H9 (cell line): Measurements from ENCODE around the gene SLC7A11. TPM values are rescaled to one million over a fixed set of nuclear protein-coding genes. Genes with fewer than 3 reads are reported as not detected.

ENCODE experiments used
- DNase-seq: peaks from one replicate; pipeline ENCODE4 v3.0.0-alpha.2; 2017
- H2AFZ ChIP-seq: one replicate; pipeline ENCODE4 v1.6.1; 2013; ENCODE audit warnings: mild to moderate bottlenecking, low read length, control low read depth, moderate library complexity
- H2AK5ac ChIP-seq: 2 replicates; pipeline ENCODE4 v1.6.1; 2013; ENCODE audit warnings: low read length, control low read depth, mixed read lengths; ENCODE audit not compliant: insufficient read length
- H2BK120ac ChIP-seq: one replicate; pipeline ENCODE4 v1.6.1; 2013; ENCODE audit warnings: low read depth, mild to moderate bottlenecking, low read length, control low read depth, inconsistent platforms; ENCODE audit not compliant: poor library complexity, severe bottlenecking
- H2BK12ac ChIP-seq: 2 replicates; pipeline ENCODE4 v1.6.1; 2013; ENCODE audit warnings: low read length, control low read depth, mixed read lengths, low read depth; ENCODE audit not compliant: insufficient read length
- H2BK15ac ChIP-seq: 2 replicates; pipeline ENCODE4 v1.6.1; 2013; ENCODE audit warnings: low read depth, low read length, control low read depth
- H2BK20ac ChIP-seq: one replicate; pipeline ENCODE4 v1.6.1; 2013; ENCODE audit warnings: low read depth, mild to moderate bottlenecking, low read length, control low read depth, inconsistent platforms; ENCODE audit not compliant: poor library complexity, severe bottlenecking
- H2BK5ac ChIP-seq: 2 replicates; pipeline ENCODE4 v1.6.1; 2013; ENCODE audit warnings: low read length, control low read depth, mixed read lengths; ENCODE audit not compliant: insufficient read length
- H3K14ac ChIP-seq: 2 replicates; pipeline ENCODE4 v1.6.1; 2013; ENCODE audit warnings: low read length, control low read depth; ENCODE audit not compliant: insufficient read depth
- H3K18ac ChIP-seq: 2 replicates; pipeline ENCODE4 v1.6.1; 2013; ENCODE audit warnings: low read depth, mild to moderate bottlenecking, mixed read lengths, low read length, control low read depth; ENCODE audit not compliant: insufficient read length
- H3K23ac ChIP-seq: 2 replicates; pipeline ENCODE4 v1.6.1; 2013; ENCODE audit warnings: low read length, control low read depth, mixed read lengths, low read depth; ENCODE audit not compliant: insufficient read length
- H3K23me2 ChIP-seq: 2 replicates; pipeline ENCODE4 v1.6.1; 2013; ENCODE audit warnings: low read depth, mild to moderate bottlenecking, mixed read lengths, low read length, control low read depth; ENCODE audit not compliant: insufficient read length, poor library complexity, severe bottlenecking
- H3K27ac ChIP-seq: 2 replicates; pipeline ENCODE4 v1.5.1; 2013; ENCODE audit warnings: low read length, control low read depth, mixed read lengths, low read depth; ENCODE audit not compliant: insufficient read length
- H3K27me3 ChIP-seq: 2 replicates; pipeline ENCODE4 v1.6.1; 2013; ENCODE audit warnings: low read length, control low read depth, inconsistent platforms; ENCODE audit not compliant: insufficient read depth
- H3K4ac ChIP-seq: 2 replicates; pipeline ENCODE4 v1.6.1; 2013; ENCODE audit warnings: low read depth, mild to moderate bottlenecking, control low read depth, inconsistent platforms, low read length, moderate library complexity
- H3K4me1 ChIP-seq: 2 replicates; pipeline ENCODE4 v1.6.1; 2013; ENCODE audit warnings: low read length, control low read depth, inconsistent platforms; ENCODE audit not compliant: insufficient read depth
- H3K4me2 ChIP-seq: 2 replicates; pipeline ENCODE4 v1.6.1; 2013; ENCODE audit warnings: low read length, control low read depth, mixed read lengths; ENCODE audit not compliant: insufficient read length, insufficient read depth
- H3K56ac ChIP-seq: 2 replicates; pipeline ENCODE4 v1.6.1; 2013; ENCODE audit warnings: low read depth, mild to moderate bottlenecking, mixed read lengths, low read length, control low read depth; ENCODE audit not compliant: insufficient read length
- H3K79me1 ChIP-seq: 2 replicates; pipeline ENCODE4 v1.6.1; 2013; ENCODE audit warnings: low read depth, mild to moderate bottlenecking, moderate library complexity, low read length, control low read depth, inconsistent platforms; ENCODE audit not compliant: insufficient read depth, poor library complexity, severe bottlenecking
- H3K79me2 ChIP-seq: 2 replicates; pipeline ENCODE4 v1.6.1; 2013; ENCODE audit warnings: low read length, control low read depth, inconsistent platforms; ENCODE audit not compliant: insufficient read depth
- H3K9ac ChIP-seq: 2 replicates; pipeline ENCODE4 v1.6.1; 2013; ENCODE audit warnings: low read length, control low read depth, mixed read lengths; ENCODE audit not compliant: insufficient read length; ENCODE audit errors: extremely low read depth
- H3K9me3 ChIP-seq: one replicate; pipeline ENCODE4 v1.6.1; 2013; ENCODE audit warnings: low read depth, low read length, inconsistent platforms; ENCODE audit not compliant: control insufficient read depth
- H3T11ph ChIP-seq: one replicate; pipeline ENCODE4 v1.6.1; 2013; ENCODE audit warnings: mild to moderate bottlenecking, low read length, control low read depth, inconsistent platforms
- H4K20me1 ChIP-seq: one replicate; pipeline ENCODE4 v1.6.1; 2013; ENCODE audit not compliant: control insufficient read depth, insufficient read length, insufficient read depth
- H4K5ac ChIP-seq: 2 replicates; pipeline ENCODE4 v1.6.1; 2013; ENCODE audit warnings: low read depth, mild to moderate bottlenecking, mixed read lengths, low read length, control low read depth; ENCODE audit not compliant: insufficient read length
- H4K8ac ChIP-seq: replicated peaks from 2 replicates; pipeline ENCODE4 v1.6.1; 2013; ENCODE audit warnings: low read length, control low read depth, mixed read lengths, low read depth; ENCODE audit not compliant: insufficient read length
- H4K91ac ChIP-seq: 2 replicates; pipeline ENCODE4 v1.6.1; 2013; ENCODE audit warnings: low read depth, mild to moderate bottlenecking, moderate library complexity, mixed read lengths, low read length, control low read depth; ENCODE audit not compliant: insufficient read length
- H3K27ac Mint-ChIP-seq, 3 experiments: 2 replicates in 2 of 3; 3 replicates in 1 of 3; pipeline ENCODE4 v1.8.0; 2020 to 2021; ENCODE audit warnings: mixed read lengths in 3 of 3, mild to moderate bottlenecking in 1 of 3, moderate library complexity in 1 of 3
- H3K27me3 Mint-ChIP-seq: 2 replicates; pipeline ENCODE4 v1.8.0; 2021; ENCODE audit warnings: low read depth, mild to moderate bottlenecking, moderate library complexity, mixed read lengths
- H3K36me3 Mint-ChIP-seq, 3 experiments: 2 replicates in 2 of 3; 3 replicates in 1 of 3; pipeline ENCODE4 v1.8.0; 2020 to 2021; ENCODE audit warnings: low read depth in 3 of 3, mixed read lengths in 3 of 3; ENCODE audit not compliant: insufficient read depth in 1 of 3
- H3K4me1 Mint-ChIP-seq, 2 experiments: 2 replicates each; pipeline ENCODE4 v1.8.0; 2020; ENCODE audit warnings: mixed read lengths in 2 of 2
- H3K4me3 Mint-ChIP-seq, 2 experiments: 2 replicates in 1 of 2; 3 replicates in 1 of 2; pipeline ENCODE4 v1.8.0; 2020 to 2021; ENCODE audit warnings: mild to moderate bottlenecking in 2 of 2, mixed read lengths in 2 of 2, moderate library complexity in 1 of 2
- H3K9me3 Mint-ChIP-seq, 2 experiments: 2 replicates in 1 of 2; 3 replicates in 1 of 2; pipeline ENCODE4 v1.8.0; 2020; ENCODE audit warnings: mild to moderate bottlenecking in 2 of 2, mixed read lengths in 2 of 2, moderate library complexity in 1 of 2
- WGBS: extraction: QIAGEN DNeasy Blood & Tissue Kit; methylation state at CpG from one replicate; pipeline ENCODE4 v1.1.7; 2013; ENCODE audit warnings: missing lambda C conversion rate, low lambda C conversion rate, mixed read lengths; ENCODE audit not compliant: insufficient read length; ENCODE audit errors: extremely low coverage; 5-methylcytosine and 5-hydroxymethylcytosine counted together
- total RNA-seq: library from RNA; stranded (reverse); gene quantifications from 2 replicates; pipeline ENCODE4 v1.2.1, GENCODE V29; 2021
- TF ChIP-seq, protein P1 (sequence below): fragments of 200-600 bp; sonication (generic); conservative IDR thresholded peaks from 3 replicates; pipeline ENCODE4 v1.8.0; 2021; ENCODE audit warnings: antibody characterized with exemption, mild to moderate bottlenecking

SLC7A11 gene
- total RNA-seq, 1 experiment from 2014 or later: 19.8 TPM

DNA sequence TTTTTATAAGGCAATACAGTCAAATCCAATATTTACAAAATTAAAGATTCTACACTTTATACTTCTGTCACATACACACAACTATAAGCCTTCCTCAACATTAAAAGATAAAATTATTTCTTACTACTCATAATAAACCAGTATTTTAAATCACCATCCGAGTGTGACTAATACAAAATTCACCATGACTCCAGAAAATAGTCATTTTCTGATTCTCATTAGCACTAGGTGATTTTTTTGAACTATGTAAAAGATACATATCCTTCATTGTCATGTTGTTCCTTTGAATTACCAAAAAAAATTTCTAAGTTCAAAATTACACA lies 646 bp upstream of the SLC7A11 start:
- H3K27me3 Mint-ChIP-seq: no peaks in the 10 kb centered on the region
- TF ChIP-seq, protein P1, sequence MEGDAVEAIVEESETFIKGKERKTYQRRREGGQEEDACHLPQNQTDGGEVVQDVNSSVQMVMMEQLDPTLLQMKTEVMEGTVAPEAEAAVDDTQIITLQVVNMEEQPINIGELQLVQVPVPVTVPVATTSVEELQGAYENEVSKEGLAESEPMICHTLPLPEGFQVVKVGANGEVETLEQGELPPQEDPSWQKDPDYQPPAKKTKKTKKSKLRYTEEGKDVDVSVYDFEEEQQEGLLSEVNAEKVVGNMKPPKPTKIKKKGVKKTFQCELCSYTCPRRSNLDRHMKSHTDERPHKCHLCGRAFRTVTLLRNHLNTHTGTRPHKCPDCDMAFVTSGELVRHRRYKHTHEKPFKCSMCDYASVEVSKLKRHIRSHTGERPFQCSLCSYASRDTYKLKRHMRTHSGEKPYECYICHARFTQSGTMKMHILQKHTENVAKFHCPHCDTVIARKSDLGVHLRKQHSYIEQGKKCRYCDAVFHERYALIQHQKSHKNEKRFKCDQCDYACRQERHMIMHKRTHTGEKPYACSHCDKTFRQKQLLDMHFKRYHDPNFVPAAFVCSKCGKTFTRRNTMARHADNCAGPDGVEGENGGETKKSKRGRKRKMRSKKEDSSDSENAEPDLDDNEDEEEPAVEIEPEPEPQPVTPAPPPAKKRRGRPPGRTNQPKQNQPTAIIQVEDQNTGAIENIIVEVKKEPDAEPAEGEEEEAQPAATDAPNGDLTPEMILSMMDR: no peak
- Histone ChIP-seq H3K18ac (no peak overlapping the region), H3K27ac (peak overlapping the region; percentile 95), H2BK20ac (no peak overlapping the region), H3K9me3 (no peaks in the 10 kb centered on the region), H3K14ac (no peak overlapping the region), H3K4me1 (no peaks in the 10 kb centered on the region; the same call in 1 of the 2 replicates), H4K91ac (no peak overlapping the region), H2BK12ac (no peak overlapping the region), H3K27me3 (no peaks in the 10 kb centered on the region), H2AFZ (no peak overlapping the region), H3K9ac (peak overlapping the region; percentile 52), H3K23me2 (peaks cover 10% of the 10 kb centered on the region), H2BK120ac (no peak overlapping the region), H2BK5ac (no peak overlapping the region), H4K8ac (no peak overlapping the region), H3K56ac (no peak overlapping the region), H3K4ac (no peak overlapping the region), H3K4me2 (no peak overlapping the region), H2BK15ac (no peak overlapping the region), H3K79me2 (peaks cover 9% of the 10 kb centered on the region; the same call in 1 of the 2 replicates), H3K23ac (no peak overlapping the region), H4K20me1 (peaks cover 3% of the 10 kb centered on the region), H2AK5ac (no peak overlapping the region), H3K79me1 (no peaks in the 10 kb centered on the region), H4K5ac (no peak overlapping the region), H3T11ph (no peak overlapping the region)
- H3K4me3 Mint-ChIP-seq: peak overlapping the region; percentile 88 to 99
- peaks cover 24 to 26% of the 10 kb centered on the region in 2 experiments for H3K4me1 Mint-ChIP-seq
- no peaks in the 10 kb centered on the region; a peak in 1 of 5 replicates for H3K9me3 Mint-ChIP-seq
- no CpG with 5 or more reads among the region's 1 CpG for WGBS
- peak overlapping the region; percentile 99 to 100 (median 99); a peak in 6 of 7 replicates for H3K27ac Mint-ChIP-seq
- peaks cover 0 to 5% (median 2%) of the 10 kb centered on the region in 3 experiments; a peak in 2 of 7 replicates for H3K36me3 Mint-ChIP-seq
- no peak for DNase-seq
